ENCODE measurements around the gene P3R3URF.

P3R3URF gene

GRCh38 chr1:46172321-46172720, 4.0 kb downstream of the P3R3URF start:
- no peak for DNase-seq (ENCODE audit: low read depth)

DNA sequence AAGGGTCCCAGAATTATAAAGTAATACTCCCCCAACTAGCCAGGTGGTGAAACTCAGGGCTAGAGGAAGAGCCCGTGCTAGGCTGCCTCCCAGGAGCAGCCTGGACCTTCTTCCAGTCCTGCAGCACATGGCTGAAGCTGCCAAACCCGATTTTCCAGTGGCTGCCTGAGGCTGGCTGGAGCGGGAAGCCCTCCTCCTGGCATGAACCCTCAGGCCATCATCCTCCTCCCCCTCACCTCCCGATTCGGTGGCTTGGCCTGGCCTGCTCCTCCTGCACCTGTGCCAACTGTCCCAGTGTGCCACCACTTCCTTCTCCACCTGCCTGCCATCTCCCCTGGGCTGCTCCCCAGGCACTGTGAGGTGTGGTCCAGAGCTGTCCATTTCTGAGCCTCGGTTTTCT, 4.4 kb downstream of the P3R3URF start:
- no peak for DNase-seq (ENCODE audit: low read depth)

DNA sequence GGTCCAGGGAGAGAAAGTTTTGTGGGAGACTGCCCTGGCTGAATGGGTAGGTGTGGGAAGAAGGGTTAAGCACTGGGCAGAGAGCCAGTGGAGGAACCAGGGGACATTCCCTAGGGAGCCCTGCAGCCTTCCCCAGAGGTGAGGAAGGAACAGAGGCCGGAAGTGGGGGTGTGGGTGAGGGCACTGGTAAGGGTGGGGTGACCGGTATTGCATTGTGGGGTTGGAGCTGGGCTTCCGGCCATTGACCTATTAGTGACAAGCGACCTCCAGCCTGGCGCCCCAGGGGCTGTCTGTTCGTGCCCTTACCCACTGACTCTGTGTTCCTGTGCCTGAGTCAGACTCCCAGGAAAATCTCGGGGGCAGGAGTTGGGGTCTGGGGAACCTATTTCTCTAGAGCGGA, 4.9 kb downstream of the P3R3URF start:
- DNase-seq (ENCODE audit: low read depth) = no peak

DNA sequence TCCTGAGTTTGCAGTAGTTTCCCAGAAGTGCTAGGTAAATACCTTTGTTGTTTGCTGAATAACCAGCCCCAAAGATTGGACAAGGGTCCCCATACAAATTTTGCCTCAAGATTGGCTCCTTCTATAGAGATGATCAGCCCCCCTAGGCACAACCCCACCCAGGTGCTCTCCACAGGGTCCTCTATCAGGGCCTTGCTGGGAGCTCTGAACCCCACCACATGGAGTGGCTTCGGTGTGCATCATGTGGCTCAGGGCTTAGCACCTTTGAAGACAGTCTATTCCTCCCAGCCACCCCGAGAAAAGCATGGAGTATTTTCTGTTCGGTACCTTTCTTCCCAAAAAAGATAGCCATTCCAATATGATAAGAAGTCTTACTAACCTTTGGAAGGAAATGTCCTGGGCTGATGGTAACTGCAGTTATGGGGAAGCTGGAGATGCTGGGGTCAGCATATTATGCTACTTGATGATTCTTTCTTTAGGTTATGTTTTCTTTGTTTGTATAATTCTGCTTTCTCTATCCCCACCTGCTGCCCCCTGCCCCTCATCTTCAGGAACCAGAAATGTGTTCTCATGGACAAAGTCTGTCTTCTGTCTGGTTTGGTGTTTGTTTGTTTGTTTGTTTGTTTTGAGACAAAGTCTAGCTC, 6.4 kb downstream of the P3R3URF start:
- no peak for DNase-seq (ENCODE audit: low read depth)

- DNase-seq (ENCODE audit: low read depth) = no peak
Measured at GRCh38 chr1:46168477-46168876, 7.8 kb downstream of the P3R3URF start.

GRCh38 chr1:46166521-46167462, 9.5 kb downstream of the P3R3URF start:
- DNase-seq (ENCODE audit: low read depth) = no peak

DNA sequence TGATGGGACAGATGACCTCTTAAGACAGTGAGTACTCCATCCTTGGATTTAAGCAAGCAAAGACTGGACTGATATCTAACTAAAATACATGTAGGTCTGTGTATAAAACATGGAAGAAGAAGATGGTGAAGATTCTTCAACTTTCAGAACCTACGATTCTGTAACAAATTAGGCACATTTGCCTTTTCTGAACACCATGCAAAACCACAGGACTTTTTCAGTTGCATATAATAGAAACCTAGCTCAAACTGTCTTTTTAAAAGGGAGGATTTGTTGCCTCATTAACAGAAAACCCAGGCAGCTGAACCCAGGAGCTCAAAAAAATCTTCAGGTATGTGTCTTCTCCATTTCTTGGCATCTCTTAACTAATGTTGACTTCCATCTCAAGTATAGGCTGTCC, 16.1 kb downstream of the P3R3URF start:
- DNase-seq (ENCODE audit: low read depth) = no peak

- DNase-seq (ENCODE audit: low read depth) = no peak
Measured at GRCh38 chr1:46159516-46159915, 16.8 kb downstream of the P3R3URF start.

GRCh38 chr1:46158312-46159281, 17.7 kb downstream of the P3R3URF start:
- DNase-seq (ENCODE audit: low read depth) = no peak

GRCh38 chr1:46157916-46158311, 18.4 kb downstream of the P3R3URF start:
- DNase-seq (ENCODE audit: low read depth) = no peak

- no peak for DNase-seq (ENCODE audit: low read depth)
Measured at GRCh38 chr1:46153732-46154131, 22.6 kb downstream of the P3R3URF start.

DNA sequence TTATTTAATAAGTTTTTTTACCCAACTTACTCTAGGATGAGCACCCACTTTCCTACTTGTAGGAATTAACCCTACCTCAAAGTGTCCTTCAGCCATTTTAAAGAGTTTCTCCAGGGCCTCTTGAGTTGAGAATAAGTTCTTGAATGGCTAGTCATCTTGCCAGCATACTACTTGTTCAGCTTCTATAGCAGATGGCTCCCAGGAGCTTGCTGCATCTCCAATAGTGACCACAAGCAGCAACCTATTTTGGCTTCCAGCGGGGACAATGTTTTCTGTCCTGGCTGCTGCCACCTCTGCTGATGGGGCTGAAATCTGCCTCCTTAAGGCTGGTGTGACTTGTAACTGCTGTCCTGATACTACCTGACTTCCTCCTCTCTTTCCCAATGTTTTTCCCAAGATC, 23.1 kb downstream of the P3R3URF start:
- DNase-seq (ENCODE audit: low read depth) = no peak

- no peak for DNase-seq (ENCODE audit: low read depth)
Measured at GRCh38 chr1:46152016-46152415, 24.3 kb downstream of the P3R3URF start.

DNA sequence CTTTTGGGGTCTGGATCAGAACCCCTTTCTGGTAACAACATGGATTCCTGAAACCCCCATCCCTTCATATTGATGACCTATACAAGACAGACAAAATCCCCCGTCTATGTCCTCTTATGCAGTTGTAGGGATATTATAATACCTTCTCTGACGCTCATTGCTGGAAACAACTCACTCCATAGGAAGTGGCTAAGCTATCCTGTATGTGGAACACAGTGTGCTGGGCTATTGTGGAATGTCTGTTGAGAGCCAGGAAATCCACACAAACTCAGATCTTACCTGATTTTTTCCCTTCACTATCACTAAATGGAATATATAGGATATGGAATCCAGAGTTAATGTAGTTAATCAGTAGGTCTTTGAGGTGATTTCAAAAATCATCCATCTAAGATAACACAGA, 26.2 kb downstream of the P3R3URF start:
- DNase-seq (ENCODE audit: low read depth) = no peak

GRCh38 chr1:46148318-46148717, 28.0 kb downstream of the P3R3URF start:
- no peak for DNase-seq (ENCODE audit: low read depth)

DNA sequence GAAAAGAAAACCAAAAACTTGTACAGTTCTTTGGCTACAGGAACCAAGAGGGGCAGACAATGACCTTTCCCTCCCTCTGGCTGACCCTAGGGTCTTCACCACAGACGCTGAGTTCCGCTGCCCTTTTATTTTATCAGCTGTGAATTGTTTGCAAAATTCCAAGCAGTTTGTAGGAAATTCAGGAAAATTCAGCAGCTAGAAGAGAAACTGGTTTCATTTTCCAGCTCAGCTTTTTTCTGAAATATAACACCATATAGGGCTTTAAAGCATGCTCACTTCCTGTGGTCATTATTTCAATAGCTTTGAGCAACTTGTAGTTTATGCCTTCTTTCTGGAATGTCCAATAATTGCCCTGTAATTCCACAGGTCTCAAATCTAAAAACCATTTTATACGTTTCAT, 38.4 kb downstream of the P3R3URF start:
- no peak for DNase-seq (ENCODE audit: low read depth)

- no peak for DNase-seq (ENCODE audit: low read depth)
Measured at GRCh38 chr1:46136711-46137110, 39.6 kb downstream of the P3R3URF start.

DNA sequence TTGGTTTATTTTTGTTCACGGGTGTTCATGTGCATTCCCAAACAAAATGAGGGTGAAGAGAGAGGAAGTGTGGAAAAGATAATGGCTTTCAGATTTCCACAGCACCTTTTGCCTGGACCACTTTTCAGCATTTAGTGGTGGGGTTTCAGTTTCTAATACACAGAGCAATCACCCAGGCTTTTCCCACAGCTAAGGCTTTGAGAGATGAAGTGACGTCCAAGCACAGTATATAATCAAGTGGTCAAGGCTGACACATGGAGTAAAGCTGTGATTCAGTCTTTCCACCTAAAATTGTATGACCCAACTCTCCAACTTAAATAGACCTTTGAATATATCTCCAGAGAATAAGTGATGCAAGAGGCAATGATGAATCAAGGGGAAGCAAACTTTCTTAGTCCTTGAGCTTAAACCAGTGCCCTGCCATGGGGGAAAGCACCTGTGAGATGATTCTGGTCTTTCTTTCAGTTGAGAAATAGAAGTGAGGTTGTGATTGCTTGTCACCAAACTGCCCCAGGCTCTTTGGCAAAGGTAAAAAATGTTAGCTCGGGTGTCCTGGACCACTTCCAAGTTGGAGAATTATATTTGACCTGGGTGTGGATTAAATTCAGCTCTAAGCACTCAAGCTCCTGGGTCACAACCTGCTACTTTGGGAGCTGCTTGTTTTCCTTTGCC, 41.5 kb downstream of the P3R3URF start:
- DNase-seq (ENCODE audit: low read depth) = no peak

DNA sequence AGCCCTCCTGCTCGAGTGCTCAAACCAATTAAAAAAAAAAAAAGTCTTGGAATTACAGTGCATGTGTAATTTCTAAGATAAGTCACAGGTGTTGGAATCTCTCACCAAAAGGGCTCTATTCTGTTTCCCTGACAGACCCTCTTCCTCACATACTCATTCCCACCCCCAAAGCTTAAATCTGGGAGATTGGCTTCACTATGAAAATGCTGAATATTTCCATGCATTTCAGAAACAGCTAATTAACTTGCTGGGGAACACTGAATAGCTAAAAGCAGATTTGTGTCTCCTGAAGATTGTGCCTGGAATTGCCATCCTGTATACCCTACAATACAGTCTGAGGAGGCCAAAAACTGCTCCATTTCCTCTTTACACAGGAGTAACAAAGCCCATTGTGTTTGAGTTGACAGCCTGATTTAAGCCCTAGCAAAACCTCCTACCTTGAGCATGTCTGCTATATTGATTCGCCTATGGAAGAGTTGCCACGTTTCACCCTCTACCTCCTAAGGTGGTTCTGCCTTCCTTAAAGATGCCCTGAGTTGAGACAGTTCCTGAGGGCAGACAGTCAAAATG, 42.4 kb downstream of the P3R3URF start:
- no peak for DNase-seq (ENCODE audit: low read depth)

GRCh38 chr1:46133181-46133658, 43.1 kb downstream of the P3R3URF start:
- no peak for DNase-seq (ENCODE audit: low read depth)

- DNase-seq (ENCODE audit: low read depth) = peak; percentile 75
Measured at GRCh38 chr1:46132529-46133180, 43.6 kb downstream of the P3R3URF start, which contains the start of gene PIK3R3. PIK3R3 (minus strand) TSS chr1:46132629; CDS start chr1:46131952, 677 bp downstream.

Measured in stimulated activated CD8-positive, alpha-beta memory T cell treated with anti-CD3 and anti-CD28 coated beads, Interleukin-7, amount 100 ng/mL, for 24 hours (primary cell).